ENCODE measurements around the gene PNMA1.
"Not testable (repeated sequence)": the region's sequence is repeated elsewhere in the genome, so short reads cannot be mapped to it uniquely, and the experiment has no call there.

Gene PNMA1

DNA sequence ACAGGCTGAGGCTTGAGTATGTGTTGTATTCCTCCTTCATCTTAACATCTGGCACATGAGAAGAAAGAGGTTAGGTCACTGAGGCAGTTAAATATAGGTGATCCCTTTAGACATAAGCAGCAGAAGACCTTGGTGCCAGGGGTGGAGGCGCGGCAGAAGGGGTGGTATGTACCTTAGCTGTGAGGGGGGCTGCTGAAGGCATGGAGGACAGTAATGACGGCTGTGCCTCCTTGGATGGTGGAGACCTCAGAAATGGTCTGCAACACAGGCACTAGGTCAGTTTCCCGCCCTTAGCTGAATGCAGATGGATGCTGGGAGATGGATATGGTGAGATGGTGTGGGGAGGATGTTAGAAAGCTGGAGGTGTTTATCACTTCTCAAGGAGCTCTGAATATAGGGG, 1.5 kb upstream of the PNMA1 start:
- DNase-seq = no peak

DNA sequence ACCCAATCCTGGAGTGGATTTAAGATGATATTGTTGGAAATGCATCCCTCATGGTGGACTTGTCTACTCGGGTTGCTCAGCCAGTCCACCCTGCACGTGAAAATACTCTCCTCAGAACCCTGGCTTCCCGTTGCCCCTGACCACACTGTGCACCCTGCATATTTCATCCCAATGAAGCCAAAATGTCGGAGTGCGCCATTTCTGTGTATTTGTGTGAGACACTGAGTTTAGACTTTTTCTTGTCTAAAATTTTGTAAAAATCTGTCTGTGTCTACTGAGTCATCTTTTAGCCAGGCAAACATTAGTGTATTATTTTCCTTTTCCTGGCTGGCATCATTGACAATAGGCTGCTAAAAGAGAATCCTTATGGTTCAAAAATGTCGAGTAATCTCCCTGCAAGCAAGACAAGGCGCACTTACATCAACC, 485 bp upstream of the PNMA1 start:
- no peak for DNase-seq

DNA sequence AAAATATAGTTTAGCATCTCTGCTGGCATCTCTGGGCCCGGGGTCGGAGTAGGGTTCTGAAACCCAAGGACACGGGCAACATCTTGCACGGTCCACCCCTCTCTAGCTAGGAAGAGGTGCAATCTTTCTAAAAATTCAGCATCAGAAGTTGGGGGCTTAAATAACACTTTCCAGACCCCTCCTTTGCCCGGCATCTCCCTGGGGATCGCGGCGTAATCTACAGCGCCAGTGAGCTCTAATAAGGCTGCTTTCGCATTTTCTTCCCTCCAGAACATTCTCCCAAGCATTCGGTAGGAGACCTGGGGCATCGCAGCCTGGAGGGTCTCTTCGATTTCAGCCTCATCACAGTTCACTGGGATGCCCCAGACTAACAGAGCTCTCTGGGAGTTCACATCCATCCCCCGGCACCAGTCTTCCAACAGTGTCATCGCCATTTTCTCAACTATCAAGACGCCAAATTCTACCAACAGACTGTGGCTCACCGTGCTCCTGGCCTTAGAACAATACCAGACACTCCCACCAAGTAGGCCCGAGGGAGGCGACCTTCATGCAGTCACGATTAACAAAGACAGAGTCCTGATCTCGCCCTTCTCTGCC, 880 bp downstream of the PNMA1 start:
- no peak for DNase-seq

DNA sequence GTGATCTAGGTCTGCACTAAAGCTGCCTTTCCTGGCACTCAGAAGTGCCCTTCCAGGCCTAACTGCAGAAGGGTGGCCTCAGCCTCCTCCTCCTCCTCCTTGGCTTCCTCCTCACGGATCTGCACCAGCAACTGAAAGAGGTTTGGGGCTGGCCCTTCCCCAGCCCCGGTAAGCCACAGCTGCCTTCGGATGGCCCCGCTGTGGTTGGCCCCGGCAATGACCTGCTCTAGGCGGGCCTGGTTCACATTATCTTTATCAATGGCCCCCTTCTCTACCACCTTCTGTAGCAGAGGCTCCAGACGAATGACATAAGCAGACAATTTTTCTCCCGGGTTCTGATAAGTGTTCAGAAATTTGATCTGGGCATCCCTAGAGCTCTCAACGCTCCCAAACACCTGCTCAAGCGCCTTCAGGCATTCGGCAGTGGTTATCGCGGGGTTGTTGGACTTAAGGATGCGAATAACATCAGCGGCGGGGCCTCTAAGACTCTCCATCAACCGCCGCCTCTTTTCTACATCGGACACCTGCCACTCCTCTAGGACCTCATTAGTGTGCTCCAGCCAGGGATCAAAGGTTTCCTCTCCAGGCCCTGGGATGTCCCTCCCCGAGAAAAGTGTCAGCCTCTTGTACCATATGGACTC, 1.5 kb downstream of the PNMA1 start:
- no peak for DNase-seq

DNA sequence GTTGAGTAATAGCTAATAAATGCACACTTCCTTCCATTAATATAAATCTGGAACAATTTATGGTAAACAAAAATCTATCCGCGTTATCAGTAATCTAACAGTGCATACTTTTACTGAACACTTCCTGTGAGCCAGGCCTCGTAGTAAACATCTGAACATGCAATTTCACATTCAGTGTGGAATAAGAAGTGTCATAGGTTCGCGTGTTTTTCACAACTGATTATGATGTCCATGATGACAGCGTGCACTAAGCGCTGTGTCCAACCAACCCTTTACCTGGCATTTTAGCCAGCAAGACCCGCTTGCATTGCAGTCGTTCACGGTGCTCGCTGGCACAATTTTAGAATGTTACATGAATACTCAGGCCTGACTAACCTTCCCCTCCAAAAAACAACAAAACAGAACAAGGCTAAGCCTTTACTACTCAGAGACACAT, 2.1 kb downstream of the PNMA1 start:
- DNase-seq = no peak

DNA sequence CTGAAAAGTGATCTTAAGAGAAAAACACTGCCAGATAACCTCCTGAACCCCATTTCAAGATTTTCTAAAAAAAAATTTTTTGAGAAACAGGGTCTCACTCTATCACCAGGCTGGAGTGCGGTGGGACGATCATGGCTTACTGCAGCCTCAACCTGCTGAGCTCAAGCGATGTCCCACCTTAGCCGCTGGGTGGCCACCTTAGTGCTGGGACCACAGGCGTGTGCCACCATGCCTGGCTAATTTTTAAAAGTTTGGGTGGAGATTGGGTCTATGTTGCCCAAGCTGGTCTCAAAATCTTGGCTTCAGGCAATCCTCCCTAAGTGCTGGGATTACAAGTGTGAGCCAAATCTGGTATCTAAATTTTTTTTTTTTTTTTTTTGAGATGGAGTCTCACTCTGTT, 3.4 kb downstream of the PNMA1 start:
- no peak for DNase-seq

DNA sequence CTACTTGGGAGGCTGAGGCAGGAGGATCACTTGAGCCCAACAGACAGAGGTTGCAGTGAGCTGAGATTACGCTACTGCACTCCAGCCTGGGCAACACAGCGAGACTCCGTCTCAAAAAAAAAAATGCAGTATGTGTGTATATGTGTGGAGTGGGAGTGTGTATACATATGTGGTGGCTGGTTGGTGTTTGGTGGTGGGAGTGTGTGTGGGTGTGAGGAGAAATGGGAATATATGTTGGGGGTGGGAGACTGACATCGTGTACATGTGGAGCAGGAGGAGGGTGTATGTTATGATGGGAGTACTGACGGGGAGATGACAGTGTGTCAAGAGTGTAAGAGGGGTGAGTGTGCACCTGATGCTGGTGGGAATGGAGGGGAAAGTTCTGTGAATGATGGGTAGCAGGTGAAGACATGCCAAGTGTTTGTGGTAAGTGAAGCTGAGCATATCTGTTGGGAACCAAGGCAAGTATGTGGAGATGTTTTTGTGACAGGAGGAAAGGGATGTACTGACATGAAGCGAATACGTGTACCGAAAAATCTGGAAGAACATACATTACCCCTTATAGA, 4.2 kb downstream of the PNMA1 start:
- no peak for DNase-seq

DNA sequence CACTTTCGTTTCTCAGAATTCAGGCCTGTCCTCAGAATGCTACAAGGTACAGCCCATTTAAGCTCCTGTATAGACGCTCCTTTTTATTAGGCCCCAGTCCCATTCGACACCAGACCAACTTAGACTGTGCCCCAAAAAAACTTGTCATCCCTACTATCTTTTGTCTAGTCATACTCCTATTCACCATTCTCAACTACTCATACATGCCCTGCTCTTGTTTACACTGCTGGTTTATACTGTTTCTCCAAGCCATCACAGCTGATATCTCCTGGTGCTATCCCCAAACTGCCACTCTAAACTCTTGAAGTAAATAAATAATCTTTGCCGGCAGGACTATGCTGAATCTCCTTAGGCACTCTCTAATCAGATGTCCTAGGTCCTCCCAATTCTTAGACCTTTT, 6.1 kb downstream of the PNMA1 start:
- DNase-seq = not testable (repeated sequence)

DNA sequence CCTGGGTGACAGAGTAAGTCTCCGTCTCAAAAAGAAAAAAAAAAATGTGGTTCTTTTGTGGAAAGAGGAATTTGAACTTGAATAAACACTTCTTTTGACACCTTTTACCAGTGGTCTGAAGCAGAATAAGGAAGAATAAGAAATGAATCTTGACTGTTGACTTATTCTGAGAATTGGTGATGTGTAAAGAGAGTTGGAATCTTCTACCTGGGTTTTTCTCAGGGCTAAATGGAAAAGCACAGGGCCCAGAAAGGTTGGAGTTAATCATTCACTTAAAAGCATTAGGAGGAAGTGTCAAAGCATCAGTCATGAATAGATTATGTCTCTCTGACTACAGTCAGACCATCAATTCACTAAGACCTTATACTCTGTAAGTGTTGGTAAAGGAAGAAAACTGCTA, 13.9 kb downstream of the PNMA1 start:
- DNase-seq = no peak

DNA sequence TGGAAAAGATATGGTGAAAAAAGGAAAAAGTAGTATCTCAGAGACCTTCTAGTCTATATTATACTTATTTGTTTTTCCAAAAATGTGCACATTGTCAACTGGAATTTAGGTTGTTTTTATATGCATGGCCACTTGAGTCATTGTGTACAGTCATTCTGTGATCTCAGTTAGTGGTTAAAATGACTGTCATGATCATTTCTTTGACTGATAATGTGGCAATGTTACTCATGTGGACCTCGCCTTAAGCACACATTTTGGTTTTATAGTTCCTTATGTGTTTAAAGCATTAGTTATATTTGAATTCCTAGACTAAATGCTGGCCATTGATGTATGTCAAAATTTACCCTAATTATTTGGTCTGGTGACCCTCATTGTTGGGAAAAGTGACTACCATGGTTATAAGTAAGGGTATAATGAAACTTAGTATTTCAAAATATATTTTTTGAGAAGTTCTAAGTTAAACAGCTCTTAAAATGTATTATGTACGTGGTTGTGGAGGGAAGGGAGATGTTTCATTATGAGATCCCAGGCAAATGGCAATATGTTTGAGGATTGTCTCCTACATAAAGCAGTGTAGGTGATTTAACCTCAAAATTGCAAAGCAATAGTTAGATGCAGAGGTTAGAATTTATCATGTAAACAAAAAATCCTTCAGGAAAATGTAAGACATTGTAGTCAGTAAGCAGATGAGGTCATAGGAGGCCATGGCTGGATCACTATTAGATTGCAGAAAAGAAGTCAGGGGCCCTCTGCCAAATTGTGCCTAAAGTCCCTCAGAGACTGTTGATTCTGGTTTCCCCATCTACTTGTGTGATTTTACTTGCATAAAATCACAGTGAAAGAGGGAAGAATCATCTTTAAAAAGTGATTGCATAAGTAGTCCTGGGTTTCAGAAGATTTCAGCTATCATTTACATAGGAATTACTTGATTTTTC, 17.5 kb downstream of the PNMA1 start:
- no peak for DNase-seq

DNA sequence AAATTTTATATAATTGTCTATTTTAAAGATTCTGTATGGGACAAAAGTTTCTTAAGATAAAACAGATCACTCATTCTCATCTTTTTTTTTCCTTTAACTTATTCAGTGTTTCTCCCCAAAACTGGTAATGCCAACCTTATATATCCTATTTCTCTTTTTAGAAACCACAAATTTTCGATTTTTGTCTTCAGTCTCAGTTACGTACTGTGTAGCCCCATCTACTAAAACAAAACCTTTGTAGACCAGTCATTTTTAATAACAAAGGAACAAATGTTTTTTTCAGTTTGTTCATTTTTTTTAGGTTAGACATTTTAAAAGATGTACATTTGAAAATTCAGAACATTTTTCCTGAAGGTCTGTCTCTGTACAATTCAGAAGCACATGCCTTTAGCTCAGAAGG, 18.2 kb downstream of the PNMA1 start:
- no peak for DNase-seq

DNA sequence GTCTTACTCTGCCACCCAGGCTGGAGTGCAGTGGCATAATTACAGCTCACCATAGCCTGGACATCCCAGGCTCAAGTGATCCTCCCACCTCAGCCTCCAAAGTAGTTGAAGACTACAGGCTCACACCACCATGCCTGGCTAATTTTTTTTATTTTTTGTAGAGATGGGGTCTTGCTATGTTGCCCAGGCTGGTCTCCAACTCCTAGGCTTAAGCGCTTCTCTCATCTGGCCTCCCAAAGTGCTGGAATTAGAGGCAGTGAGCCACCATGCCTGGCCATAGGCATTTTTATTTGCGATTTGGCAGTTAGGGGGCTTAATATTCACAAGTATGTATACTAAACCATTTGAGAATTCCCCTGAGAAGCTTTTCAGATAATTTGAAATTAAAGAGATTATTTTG, 19.1 kb downstream of the PNMA1 start:
- no peak for DNase-seq

DNA sequence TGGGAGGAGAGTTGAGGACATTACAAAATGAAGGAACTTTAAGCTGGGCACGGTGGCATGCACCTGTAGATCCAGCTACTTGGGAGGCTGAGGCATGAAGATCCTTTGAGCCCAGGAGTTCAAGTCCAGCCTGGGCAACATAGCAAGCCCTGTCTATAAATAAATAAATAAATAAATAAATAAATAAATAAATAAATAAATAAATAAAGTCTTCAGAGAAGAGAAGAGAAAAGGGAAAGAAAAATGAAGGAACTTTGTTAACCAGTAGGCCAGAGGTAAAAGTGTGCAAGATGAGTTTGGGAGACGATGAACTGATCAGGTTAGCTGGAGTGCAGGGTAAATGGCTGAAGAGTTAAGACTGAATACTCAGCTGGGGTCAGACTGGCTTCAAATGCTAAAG, 20.1 kb downstream of the PNMA1 start:
- DNase-seq = no peak

DNA sequence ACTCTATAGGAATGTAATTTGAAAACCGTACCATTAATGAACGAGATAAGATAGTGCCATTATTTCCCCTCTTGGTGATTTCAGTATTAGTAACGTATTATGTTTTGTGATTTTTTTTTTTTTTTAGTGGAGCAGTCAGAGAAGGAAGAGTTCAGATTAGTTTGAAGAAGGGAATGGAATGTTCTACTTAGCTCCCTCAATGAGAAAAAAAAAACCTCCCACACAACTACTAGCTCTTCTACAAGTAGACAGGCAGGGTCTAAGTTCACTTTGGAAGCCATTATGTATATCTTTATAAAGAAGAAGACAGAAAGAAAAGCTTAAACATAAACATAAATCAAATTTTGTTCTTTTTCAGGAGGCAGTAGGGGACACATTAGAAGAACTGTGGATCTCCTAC, 27.3 kb downstream of the PNMA1 start:
- DNase-seq = no peak

DNA sequence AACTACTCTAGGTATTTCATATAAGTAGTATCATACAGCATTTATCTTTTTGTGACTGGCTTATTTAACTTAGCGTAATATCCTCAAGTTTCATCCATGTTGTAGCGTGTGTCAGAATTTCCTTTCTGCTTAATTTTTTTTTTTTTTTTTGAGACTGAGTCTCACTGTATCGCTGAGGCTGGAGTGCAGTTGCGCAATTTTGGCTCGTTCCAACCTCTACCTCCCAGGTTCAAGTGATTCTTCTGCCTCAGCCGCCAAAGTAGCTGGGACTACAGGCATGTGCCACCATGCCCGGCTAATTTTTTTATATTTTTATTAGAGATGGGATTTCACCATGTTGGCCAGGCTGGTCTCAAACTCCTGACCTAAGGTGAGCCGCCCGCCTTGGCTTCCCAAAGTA, 28.9 kb downstream of the PNMA1 start:
- no peak for DNase-seq

DNA sequence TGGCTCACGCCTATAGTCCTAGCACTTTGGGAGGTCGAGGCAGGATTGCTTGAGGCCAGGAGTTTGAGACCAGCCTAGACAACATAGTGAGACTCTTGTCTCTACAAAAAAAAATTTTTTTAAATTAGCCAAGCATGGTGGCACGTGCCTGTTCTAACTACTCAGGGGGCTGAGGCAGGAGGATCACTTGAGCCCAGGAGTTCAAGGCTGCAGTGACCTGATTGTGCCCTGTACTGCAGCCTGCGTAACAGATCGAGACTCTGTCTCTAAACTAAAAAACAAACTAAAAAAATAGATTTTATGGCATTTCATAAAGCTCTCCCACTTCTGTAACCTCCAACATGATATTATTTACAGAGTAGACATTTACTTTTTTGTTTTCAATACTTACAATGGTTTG, 29.6 kb downstream of the PNMA1 start:
- no peak for DNase-seq

DNA sequence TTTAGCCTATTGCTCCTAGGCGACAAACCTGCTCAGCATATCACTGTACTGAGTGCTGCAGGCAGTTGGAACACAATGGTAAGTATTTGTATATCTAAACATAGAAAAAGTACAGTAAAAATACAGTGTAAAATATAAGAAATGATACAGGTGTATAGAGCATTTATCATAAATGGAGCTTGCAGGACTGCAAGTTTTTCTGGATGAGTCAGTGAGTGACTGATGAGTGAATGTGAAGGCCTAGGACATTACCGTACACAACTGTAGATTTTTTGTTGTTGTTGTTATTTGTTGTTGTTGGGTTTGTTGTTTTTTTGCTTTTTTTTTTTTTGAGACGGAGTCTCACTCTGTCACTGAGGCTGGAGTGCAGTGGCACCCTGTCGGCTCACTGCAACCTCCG, 33.4 kb downstream of the PNMA1 start:
- no peak for DNase-seq

DNA sequence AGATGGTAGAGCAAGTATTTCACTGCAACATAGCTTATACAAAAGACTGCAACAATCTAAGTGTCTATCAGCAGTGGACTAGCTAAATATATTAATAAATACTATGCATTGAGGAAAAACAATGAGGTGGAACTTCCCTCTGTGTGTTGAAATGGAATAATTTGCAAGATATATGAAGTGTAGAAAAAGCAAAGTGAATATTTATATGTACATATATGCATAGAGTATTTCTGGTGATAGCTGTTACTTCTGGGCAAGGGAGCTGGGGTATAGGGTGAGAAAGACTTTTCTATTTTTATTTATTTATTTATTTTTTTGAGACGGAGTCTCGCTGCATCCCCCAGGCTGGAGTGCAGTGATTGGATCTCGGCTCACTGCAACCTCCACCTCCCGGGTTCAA, 35.5 kb downstream of the PNMA1 start:
- no peak for DNase-seq

DNA sequence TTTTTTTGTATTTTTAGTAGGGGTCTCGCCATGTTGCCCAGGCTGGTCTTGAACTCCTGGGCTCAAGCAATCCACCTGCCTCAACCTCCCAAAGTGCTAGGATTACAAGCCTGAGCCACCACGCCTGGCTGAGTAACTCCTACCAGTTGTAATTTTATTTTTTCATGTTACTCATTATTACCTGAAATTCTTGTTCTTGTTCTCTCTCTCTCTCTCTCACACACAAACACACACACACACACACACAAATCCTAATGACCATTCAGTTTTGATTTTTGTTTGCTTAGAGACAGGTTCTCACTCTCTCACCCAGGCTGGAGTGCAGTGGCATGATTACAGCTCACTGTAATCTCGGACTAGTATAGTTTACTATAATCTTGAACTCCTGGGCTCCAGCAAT, 39.2 kb downstream of the PNMA1 start:
- no peak for DNase-seq

DNA sequence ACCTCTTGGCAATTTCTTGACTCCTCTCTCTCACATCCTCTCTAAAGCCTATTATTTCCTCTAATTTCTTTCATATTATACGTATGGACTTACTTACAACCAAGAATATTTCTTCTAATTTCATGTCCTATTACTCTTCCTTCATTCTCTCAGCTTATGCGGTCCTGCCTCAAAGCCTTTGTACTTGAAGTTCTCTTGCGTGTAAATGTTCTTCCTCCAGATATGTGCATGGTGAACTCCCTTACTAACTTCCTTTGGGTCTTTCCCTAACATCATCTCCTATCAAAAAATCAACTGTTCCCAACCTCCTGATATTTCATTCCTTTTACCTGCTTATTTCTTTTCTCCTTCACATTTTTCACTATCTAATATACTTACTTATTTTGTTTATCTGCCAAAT, 46.3 kb downstream of the PNMA1 start:
- no peak for DNase-seq

DNA sequence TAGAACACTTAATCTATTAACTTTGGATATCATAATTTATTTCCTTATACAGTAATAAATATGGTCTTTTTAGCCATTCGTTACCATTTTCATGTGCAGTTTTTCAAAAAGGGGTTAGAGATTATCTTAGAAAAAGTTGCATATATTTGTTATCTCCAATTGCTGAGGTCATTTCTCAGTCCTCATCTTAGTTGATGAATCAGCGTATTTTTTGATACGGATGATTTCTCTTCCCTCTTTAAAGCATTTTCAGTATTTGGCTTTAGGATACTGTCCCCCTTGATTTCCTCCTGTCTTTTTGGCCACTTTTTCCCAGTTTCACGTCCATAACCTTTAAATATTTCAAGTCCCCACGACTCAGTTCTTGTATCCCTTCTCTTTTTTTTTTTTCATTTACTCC, 47.6 kb downstream of the PNMA1 start:
- no peak for DNase-seq

DNA sequence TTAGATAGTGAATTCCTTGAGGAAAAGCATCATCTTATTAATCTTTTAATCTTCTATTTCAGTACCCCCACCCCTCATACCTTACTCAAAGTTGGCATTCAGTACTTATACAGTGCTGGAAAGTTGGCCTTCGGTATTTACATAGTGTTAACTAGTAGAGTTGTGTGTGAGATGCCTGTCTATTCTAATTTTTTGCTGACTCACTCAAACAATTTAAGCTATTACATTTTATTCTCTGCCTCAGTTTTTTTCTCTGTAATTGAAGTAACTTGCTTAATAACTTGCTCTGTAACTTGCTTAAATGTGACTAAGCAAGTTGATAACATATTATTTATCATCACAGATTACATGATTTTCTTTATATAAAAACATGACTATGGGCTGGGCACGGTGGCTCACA, 49.1 kb downstream of the PNMA1 start:
- DNase-seq = no peak

DNA sequence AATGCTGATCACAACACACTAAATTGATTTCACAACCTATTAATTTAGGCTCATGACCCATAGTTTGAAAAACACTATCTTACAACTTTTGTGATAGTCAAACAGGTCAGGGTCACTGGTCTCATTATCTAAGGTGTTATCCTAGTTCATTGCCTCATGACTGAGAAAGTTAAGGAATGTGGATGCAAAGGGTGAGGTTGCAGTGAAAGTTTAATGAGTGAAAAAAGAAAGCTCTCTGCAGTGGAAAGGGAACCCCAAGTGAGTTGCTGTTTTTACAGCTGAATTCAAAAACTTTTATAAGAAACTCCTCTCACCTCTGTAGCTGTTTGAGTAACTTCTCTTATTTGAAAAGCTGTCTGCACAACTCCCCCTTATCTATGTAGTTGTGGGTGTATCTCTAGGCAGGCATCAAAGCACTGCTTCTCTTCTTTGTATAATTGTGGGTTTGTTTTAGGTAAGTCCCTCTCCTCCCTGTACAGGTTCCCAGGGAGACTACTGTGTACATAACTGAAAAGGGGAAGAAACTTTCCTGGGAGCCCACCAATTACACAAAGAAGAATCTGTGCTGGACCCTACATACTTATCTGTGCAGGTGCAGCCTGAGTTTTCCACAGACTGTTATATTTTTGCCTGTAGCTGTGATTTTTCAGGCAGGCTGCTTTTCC, 50.5 kb downstream of the PNMA1 start:
- DNase-seq = no peak
